Measurements from ENCODE around the gene DDX49.
A peak's percentile ranks its signal among the peaks of the same experiment; 100 is the strongest.

Gene DDX49

DNA sequence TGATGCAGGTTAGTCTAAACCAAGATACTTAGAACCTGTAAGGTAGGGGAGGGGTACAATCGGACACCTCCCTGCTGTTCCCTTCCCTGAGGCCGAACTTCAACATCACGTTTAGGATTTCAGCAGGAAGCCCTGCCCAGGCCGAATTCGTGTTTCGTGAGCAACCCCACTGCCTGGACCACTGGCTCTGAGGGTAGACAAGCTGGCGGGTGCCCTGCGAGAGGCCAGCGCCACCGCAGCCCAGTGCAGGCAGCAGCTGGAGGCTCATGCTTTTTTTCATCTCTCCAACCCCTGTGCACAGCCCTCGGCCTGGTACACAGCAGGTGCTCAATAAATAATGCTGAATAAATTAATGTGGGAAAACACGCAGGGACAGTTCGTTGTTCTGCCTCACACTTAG, 13.8 kb downstream of the DDX49 start:
- Histone ChIP-seq H3K27ac (no peak overlapping the region), H3K4me3 (ENCODE audit: low read depth in 1 of 2, low read length in 1 of 2) (no peak overlapping the region), H3K9me3 (no peaks in the 10 kb centered on the region), H3K36me3 (peaks cover 66% of the 10 kb centered on the region), H3K4me1 (ENCODE audit: control insufficient read depth in 1 of 2, insufficient read depth in 1 of 2, low read depth in 1 of 2, low read length in 1 of 2) (peaks cover 8 to 15% of the 10 kb centered on the region in 2 experiments), H3K27me3 (no peaks in the 10 kb centered on the region)
- TF ChIP-seq, protein P1, sequence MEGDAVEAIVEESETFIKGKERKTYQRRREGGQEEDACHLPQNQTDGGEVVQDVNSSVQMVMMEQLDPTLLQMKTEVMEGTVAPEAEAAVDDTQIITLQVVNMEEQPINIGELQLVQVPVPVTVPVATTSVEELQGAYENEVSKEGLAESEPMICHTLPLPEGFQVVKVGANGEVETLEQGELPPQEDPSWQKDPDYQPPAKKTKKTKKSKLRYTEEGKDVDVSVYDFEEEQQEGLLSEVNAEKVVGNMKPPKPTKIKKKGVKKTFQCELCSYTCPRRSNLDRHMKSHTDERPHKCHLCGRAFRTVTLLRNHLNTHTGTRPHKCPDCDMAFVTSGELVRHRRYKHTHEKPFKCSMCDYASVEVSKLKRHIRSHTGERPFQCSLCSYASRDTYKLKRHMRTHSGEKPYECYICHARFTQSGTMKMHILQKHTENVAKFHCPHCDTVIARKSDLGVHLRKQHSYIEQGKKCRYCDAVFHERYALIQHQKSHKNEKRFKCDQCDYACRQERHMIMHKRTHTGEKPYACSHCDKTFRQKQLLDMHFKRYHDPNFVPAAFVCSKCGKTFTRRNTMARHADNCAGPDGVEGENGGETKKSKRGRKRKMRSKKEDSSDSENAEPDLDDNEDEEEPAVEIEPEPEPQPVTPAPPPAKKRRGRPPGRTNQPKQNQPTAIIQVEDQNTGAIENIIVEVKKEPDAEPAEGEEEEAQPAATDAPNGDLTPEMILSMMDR (IDR thresholded peaks at IDR 0.05) = no peak

DNA sequence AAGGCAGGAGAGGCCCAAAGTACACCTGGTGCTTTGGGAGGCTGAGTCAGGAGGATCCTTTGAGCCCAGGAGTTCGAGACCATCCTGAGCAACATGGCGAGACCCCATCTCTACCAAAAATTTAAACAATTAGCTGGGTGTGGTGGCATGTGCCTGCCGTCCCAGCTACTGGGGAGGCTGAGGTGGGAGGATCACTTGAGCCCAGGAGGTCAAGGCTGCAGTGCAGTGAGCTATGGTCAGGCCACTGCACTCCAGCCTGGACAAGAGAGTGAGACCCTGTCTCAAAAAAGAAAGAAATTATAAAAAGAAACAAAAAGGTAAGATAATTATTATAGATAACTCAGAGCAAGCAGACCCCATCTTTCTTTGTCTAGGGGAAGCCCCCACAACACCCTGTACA, 19.6 kb downstream of the DDX49 start:
- Histone ChIP-seq H3K27me3 (no peaks in the 10 kb centered on the region), H3K27ac (no peak overlapping the region), H3K4me1 (ENCODE audit: control insufficient read depth in 1 of 2, insufficient read depth in 1 of 2, low read depth in 1 of 2, low read length in 1 of 2) (peaks cover 20 to 21% of the 10 kb centered on the region in 2 experiments), H3K9me3 (no peaks in the 10 kb centered on the region), H3K4me3 (ENCODE audit: low read depth in 1 of 2, low read length in 1 of 2) (no peak overlapping the region), H3K36me3 (peaks cover 27% of the 10 kb centered on the region)
- TF ChIP-seq, protein P1 (IDR thresholded peaks at IDR 0.05) = no peak

DNA sequence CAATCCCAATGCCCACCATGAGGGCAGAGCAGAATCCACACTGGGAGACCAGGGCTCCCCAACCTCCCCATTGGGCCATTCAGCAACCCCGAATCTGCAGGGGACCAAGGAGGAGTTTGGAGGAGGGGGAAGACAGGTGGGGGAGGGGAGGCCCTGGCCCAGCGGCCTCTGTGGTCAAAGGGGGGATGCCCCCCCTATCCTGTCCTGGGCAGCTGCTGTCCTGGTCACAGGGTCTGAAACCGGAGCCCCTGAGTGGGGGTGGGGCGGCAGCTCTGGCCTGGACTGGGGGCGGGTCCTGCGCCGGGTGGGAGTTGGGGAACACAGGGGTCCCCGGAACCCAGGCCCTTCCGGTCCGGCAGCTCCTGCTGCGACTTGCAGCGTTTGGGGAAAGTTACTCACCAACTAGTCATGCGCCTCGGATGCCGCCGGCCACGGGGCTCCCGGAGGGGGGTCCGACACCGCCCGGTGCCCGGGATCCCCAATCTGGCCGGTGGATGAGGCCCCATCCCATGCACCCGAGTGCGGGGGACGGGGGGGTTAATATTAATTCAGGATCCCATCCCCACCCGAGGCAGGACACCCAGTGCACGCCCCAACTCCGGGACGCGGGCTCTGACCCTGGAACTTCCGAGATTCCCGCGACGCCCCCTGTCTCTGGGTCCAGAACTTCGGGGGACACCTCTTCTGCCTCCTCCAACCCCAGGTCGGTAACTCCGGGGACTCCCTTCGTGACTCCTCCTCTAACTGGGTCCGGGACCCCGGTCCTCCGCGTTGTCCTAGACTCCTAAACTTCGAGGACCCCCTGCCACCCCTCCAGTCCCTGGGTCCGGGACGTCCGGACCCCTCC, 20.6 kb downstream of the DDX49 start:
- H3K4me1 ChIP-seq (ENCODE audit: control insufficient read depth in 1 of 2, insufficient read depth in 1 of 2, low read depth in 1 of 2, low read length in 1 of 2) = peaks cover 23 to 29% of the 10 kb centered on the region in 2 experiments
- H3K27me3 ChIP-seq = no peaks in the 10 kb centered on the region
- no peaks in the 10 kb centered on the region for H3K9me3 ChIP-seq
- peak overlapping the region; percentile 58 for H3K27ac ChIP-seq
- peak overlapping the region; percentile 74 to 78 for H3K4me3 ChIP-seq (ENCODE audit: low read depth in 1 of 2, low read length in 1 of 2)
- TF ChIP-seq, protein P1 (IDR thresholded peaks at IDR 0.05) = no peak
- peaks cover 22% of the 10 kb centered on the region for H3K36me3 ChIP-seq

DNA sequence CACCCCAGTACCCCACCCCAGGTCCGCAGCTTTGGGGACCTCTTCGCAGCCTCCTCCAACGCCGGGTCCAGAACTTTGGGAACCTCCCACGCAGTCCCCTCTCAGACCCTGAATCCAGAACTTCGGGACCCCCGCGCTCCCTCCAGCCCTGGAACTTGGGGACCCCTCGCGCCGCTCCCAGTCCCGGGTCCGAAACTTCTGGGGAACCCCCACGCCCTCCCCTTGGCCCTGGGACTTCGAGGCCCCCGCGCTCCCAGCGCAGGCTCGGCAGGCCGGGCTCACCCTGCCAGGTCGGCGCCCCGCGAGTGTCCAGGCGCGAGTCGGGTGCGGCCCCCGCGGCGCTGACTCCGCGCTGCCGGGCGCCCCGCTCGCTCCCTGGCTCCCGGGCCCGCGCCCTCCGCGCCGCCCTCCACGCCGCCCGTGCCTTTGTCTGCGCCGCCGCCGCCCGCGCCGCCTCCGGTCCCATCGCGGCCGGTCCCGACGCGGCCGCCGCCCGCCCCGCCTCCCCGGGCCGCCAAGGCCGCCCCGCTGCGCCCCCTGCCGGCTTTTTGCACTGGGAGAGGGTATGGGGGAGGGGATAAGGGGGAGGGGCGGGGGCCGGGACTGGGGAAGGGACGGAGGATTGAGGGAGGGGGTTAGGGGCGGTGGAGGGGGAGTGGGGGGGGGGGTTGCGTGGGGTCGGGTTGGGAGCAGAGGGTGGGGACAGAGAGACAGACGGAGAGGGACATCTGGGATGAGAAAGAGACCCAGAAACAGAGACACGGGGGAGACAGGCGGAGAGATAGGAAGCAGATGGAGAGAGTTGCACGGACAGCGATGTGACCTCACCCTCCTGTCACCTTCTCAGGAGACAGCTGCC, 21.5 kb downstream of the DDX49 start, which contains the start of gene HOMER3:
HOMER3 (minus strand) TSS at position 449 of the 859 bp plus-strand sequence. CDS start 2,235 bp downstream, outside the sequence.
- TF ChIP-seq, protein P1 (IDR thresholded peaks at IDR 0.05) = peak; percentile 67
- H3K4me3 ChIP-seq (ENCODE audit: low read depth in 1 of 2, low read length in 1 of 2) = peak within 1 kb of the TSS; percentile 74 to 78
- peaks cover 16% of the 10 kb centered on the region for H3K36me3 ChIP-seq
- peak within 1 kb of the TSS; percentile 58 for H3K27ac ChIP-seq
- no peaks in the 10 kb centered on the region for H3K9me3 ChIP-seq
- H3K4me1 ChIP-seq (ENCODE audit: control insufficient read depth in 1 of 2, insufficient read depth in 1 of 2, low read depth in 1 of 2, low read length in 1 of 2) = peaks cover 28 to 35% of the 10 kb centered on the region in 2 experiments
- H3K27me3 ChIP-seq = no peaks in the 10 kb centered on the region

DNA sequence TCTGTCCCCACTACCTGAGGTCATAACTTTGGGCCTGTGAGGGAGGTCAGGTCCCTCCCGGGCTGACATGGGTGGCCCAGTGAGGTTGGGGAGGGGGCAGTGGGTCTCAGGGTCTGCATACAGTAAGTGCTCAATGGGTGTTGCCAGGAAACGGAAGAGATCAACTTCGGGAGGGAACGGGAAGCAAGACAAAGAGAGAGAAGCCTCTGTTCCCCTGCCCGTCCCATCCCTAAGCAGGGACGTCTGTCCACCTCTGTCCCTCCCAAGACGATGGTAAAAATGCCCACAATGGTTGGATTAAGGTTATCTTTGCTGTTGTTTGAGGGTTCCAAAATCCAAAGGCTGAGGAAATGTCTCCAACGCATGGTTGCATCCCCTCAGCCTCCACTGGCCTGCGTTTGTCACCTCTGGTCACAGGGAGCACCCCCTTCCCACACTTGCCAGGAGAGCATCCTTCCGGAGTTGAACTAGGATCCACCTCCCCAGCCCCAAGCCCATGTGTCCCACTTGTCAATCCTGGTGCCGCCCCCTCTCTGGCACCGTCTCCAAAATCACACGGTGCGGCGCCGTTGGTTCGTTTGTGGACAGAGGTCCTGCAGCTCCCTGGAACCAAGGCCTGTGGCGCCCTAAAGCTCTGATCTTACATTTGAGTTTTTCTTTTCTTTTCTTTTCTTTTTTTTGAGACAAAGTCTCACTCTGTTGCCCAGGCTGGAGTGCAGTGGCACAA, 22.3 kb downstream of the DDX49 start:
- peak overlapping the region; percentile 30 to 45 for H3K4me3 ChIP-seq (ENCODE audit: low read depth in 1 of 2, low read length in 1 of 2)
- peaks cover 28 to 35% of the 10 kb centered on the region in 2 experiments for H3K4me1 ChIP-seq (ENCODE audit: control insufficient read depth in 1 of 2, insufficient read depth in 1 of 2, low read depth in 1 of 2, low read length in 1 of 2)
- no peaks in the 10 kb centered on the region for H3K9me3 ChIP-seq
- H3K36me3 ChIP-seq = peaks cover 14% of the 10 kb centered on the region
- TF ChIP-seq, protein P1 (IDR thresholded peaks at IDR 0.05) = no peak
- peak overlapping the region; percentile 56 for H3K27ac ChIP-seq
- no peaks in the 10 kb centered on the region for H3K27me3 ChIP-seq

Data from neutrophil (primary cell).